Activated CD8-positive, alpha-beta memory T cell treated with anti-CD3 and anti-CD28 coated beads, Interleukin-2, amount 50 U/mL, for 24 hours (primary cell): ENCODE measurements around the gene ZNF771.
"Not testable (repeated sequence)": the region's sequence is repeated elsewhere in the genome, so short reads cannot be mapped to it uniquely, and the experiment has no call there.

Experiments
- DNase-seq: peaks from one replicate; pipeline ENCODE4 v3.0.0-alpha.2; 2020; ENCODE audit errors: extremely low read depth

Gene ZNF771

GRCh38 chr16:30430428-30430970, 23.1 kb downstream of the ZNF771 start:
- no peak for DNase-seq

- no peak for DNase-seq
These were observed 27.4 kb downstream of the ZNF771 start for GRCh38 chr16:30434852-30435251.

GRCh38 chr16:30437511-30438046, 30.2 kb downstream of the ZNF771 start:
- DNase-seq = no peak

- DNase-seq = no peak
These were observed 31.4 kb downstream of the ZNF771 start for GRCh38 chr16:30438835-30439234.

GRCh38 chr16:30439720-30440348, 32.4 kb downstream of the ZNF771 start:
- DNase-seq = no peak

GRCh38 chr16:30443631-30444030, 36.2 kb downstream of the ZNF771 start:
- DNase-seq = no peak

GRCh38 chr16:30444231-30445148, 37.1 kb downstream of the ZNF771 start:
- no peak for DNase-seq

GRCh38 chr16:30445149-30445407, 37.7 kb downstream of the ZNF771 start:
- DNase-seq = no peak

GRCh38 chr16:30445408-30446202, 38.2 kb downstream of the ZNF771 start, which contains the start of gene SEPHS2:
Gene SEPHS2 (minus strand): TSS chr16:30445874. CDS start chr16:30445727, 147 bp downstream.
- DNase-seq = peak; percentile 93

- no peak for DNase-seq
These were observed 38.8 kb downstream of the ZNF771 start for GRCh38 chr16:30446203-30446595.

GRCh38 chr16:30447512-30448226, 40.3 kb downstream of the ZNF771 start:
- no peak for DNase-seq

GRCh38 chr16:30449116-30449435, 41.7 kb downstream of the ZNF771 start:
- no peak for DNase-seq

GRCh38 chr16:30452709-30453580, 45.5 kb downstream of the ZNF771 start:
- not testable (repeated sequence) for DNase-seq

- no peak for DNase-seq
These were observed 48.9 kb downstream of the ZNF771 start for GRCh38 chr16:30456302-30456701.

- DNase-seq = no peak
These were observed 49.9 kb downstream of the ZNF771 start for GRCh38 chr16:30457256-30457655.

- no peak for DNase-seq
These were observed 50.5 kb downstream of the ZNF771 start for GRCh38 chr16:30457743-30458560.

- DNase-seq = peak; percentile 79
These were observed 51.4 kb downstream of the ZNF771 start for GRCh38 chr16:30458561-30459394.

GRCh38 chr16:30459456-30459855, 52.0 kb downstream of the ZNF771 start:
- DNase-seq = no peak

GRCh38 chr16:30461426-30461825, 54.0 kb downstream of the ZNF771 start:
- not testable (repeated sequence) for DNase-seq
